ENCODE results near the gene WDR55.
"Not testable (repeated sequence)": the region's sequence is repeated elsewhere in the genome, so short reads cannot be mapped to it uniquely, and the experiment has no call there.

Gene WDR55

GRCh38 chr5:140710899-140711552 is 46.3 kb downstream of the WDR55 start:
- Mint-ChIP-seq H3K9me3 (peaks cover 1% of the 10 kb centered on the region), H3K36me3 (peaks cover 1% of the 10 kb centered on the region), H3K4me3 (peak overlapping the region; percentile 89), H3K4me1 (peaks cover 11% of the 10 kb centered on the region), H3K27me3 (no peaks in the 10 kb centered on the region), H3K27ac (peak overlapping the region; percentile 99)
- DNase-seq (ENCODE audit: low spot score in 2 of 2) (peak; percentile 81 to 87), ATAC-seq (ENCODE audit: low read depth) (peak; percentile 81)

- Mint-ChIP-seq H3K27me3 (no peaks in the 10 kb centered on the region), H3K4me1 (peaks cover 11% of the 10 kb centered on the region), H3K36me3 (no peaks in the 10 kb centered on the region), H3K27ac (peak overlapping the region; percentile 99), H3K9me3 (peaks cover 1% of the 10 kb centered on the region), H3K4me3 (peak overlapping the region; percentile 41)
- DNase-seq (ENCODE audit: low spot score in 2 of 2) (no peak), ATAC-seq (ENCODE audit: low read depth) (no peak)
These were observed 47.1 kb downstream of the WDR55 start for GRCh38 chr5:140711794-140712193.

GRCh38 chr5:140713562-140714094 is 48.9 kb downstream of the WDR55 start:
- H3K27ac Mint-ChIP-seq: no peak overlapping the region
- H3K27me3 Mint-ChIP-seq: no peaks in the 10 kb centered on the region
- DNase-seq (ENCODE audit: low spot score in 2 of 2) (no peak), ATAC-seq (ENCODE audit: low read depth) (no peak)
- no peak overlapping the region for H3K4me3 Mint-ChIP-seq
- H3K36me3 Mint-ChIP-seq: no peaks in the 10 kb centered on the region
- peaks cover 11% of the 10 kb centered on the region for H3K4me1 Mint-ChIP-seq
- H3K9me3 Mint-ChIP-seq: peaks cover 1% of the 10 kb centered on the region

- not testable (repeated sequence) for ATAC-seq (ENCODE audit: low read depth); H3K4me3 Mint-ChIP-seq; DNase-seq (ENCODE audit: low spot score in 2 of 2); H3K9me3 Mint-ChIP-seq; H3K36me3 Mint-ChIP-seq; H3K27me3 Mint-ChIP-seq; H3K27ac Mint-ChIP-seq; H3K4me1 Mint-ChIP-seq
These were observed 51.5 kb downstream of the WDR55 start for GRCh38 chr5:140716238-140716637.

GRCh38 chr5:140718266-140718592 is 53.5 kb downstream of the WDR55 start:
- Mint-ChIP-seq H3K36me3 (no peaks in the 10 kb centered on the region), H3K27me3 (peaks cover 5% of the 10 kb centered on the region), H3K27ac (no peak overlapping the region), H3K4me3 (no peak overlapping the region), H3K4me1 (peaks cover 2% of the 10 kb centered on the region), H3K9me3 (no peaks in the 10 kb centered on the region)
- no peak for ATAC-seq (ENCODE audit: low read depth)
- DNase-seq (ENCODE audit: low spot score in 2 of 2): no peak

GRCh38 chr5:140720738-140721137 is 56.0 kb downstream of the WDR55 start:
- H3K27ac Mint-ChIP-seq; ATAC-seq (ENCODE audit: low read depth); H3K36me3 Mint-ChIP-seq; H3K9me3 Mint-ChIP-seq; H3K4me1 Mint-ChIP-seq; DNase-seq (ENCODE audit: low spot score in 2 of 2); H3K4me3 Mint-ChIP-seq: not testable (repeated sequence)
- peaks cover 11% of the 10 kb centered on the region for H3K27me3 Mint-ChIP-seq

GRCh38 chr5:140721395-140721794 is 56.7 kb downstream of the WDR55 start:
- H3K9me3 Mint-ChIP-seq; DNase-seq (ENCODE audit: low spot score in 2 of 2); ATAC-seq (ENCODE audit: low read depth); H3K4me3 Mint-ChIP-seq; H3K27ac Mint-ChIP-seq; H3K36me3 Mint-ChIP-seq; H3K4me1 Mint-ChIP-seq: not testable (repeated sequence)
- H3K27me3 Mint-ChIP-seq: peaks cover 12% of the 10 kb centered on the region

Measured in memory B cell (primary cell).